GM19395 (cell line): ENCODE measurements around the gene WDR70.
"Not testable (repeated sequence)": the region's sequence is repeated elsewhere in the genome, so short reads cannot be mapped to it uniquely, and the experiment has no call there.

Experiments used
- ATAC-seq: cut with Tn5 transposase; IDR thresholded peaks from one replicate; pipeline ENCODE4 v1.9.1; 2021; ENCODE audit warnings: mild to moderate bottlenecking, moderate library complexity; ENCODE audit not compliant: unreplicated experiment

Gene WDR70

DNA sequence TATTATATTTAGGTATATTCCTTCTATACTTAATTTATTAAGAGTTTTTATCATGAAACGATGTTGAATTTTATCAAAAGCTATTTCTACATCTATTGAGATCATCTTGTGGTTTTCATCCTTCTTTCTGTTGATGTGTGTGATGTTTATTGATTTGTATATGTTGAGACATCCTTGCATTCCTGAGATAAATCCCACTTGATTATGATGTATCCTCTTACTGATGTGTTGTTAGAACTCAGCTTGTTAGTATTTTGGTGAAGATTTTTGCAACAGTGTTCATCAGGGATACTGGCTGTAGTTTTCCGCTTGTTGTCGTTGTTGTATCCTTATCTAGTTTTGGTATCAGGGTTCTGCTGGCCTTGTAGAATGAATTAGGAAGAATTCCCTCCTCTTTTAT lies 247.1 kb downstream of the WDR70 start:
- ATAC-seq = no peak

- ATAC-seq = no peak
Observed at GRCh38 chr5:37628876-37629275, 249.8 kb downstream of the WDR70 start.

DNA sequence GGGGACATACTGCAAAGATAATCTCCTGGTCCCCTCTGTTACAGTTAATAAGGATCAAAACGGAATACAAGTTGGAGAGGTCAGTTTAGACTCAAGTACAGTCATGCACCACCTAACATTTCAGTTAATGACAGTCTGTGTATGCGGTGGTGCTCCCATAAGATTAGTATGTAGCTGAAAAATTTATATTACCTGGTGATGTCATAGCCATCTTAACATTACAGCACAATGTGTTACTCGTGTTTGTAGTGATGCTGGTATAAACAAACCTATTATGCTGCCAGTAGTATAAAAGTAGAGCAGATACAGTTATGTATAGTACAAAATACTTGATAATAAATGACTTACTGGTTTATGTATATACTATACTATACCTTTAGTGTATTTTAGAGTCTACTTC lies 252.8 kb downstream of the WDR70 start:
- no peak for ATAC-seq

DNA sequence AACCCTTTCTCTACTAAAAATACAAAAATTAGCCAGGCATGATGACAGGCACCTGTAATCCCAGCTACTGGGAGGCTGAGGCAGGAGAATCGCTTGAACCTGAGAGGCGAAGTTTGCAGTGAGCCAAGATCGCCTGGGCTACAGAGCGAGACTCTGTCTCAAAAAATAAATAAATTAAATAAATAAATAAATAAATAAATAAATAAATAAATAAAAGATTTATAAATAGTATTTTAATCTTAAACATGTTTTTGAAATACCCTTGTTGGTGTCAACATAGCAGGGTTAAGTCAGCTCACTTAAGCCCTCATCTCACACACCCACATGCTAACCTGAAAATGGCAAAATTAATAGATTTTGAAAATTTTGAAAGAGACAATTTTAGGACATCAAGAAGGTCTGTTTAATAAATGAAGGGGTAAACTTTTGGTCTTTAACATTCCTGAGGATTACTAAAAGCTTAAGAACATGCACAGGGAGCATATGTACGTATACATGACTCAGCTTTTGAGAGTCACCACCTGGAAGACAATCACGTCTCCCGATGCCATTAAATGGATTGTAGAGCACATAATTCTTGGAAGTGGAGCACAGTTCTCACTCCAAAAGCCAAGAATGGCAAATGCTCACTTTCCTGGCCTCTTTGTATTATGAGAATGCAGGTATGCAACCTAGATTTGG lies 258.2 kb downstream of the WDR70 start:
- no peak for ATAC-seq

DNA sequence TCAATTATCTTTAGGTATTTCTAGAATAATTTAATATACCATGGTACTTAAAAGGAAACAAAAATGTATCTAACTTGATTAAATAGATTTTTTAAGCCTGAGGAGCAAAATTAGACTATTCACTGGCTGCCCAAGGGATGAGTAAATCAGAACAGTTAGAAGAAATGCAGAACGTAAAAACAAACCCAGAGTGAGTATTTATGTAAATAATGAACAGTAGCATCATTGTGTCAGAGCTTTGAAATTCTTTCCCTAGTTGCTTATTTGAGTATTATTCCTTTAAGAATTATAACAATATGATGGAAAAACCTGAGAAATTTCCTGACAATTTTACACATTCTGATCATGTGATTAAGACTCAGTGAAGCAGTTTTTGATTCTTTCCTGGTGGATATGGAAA lies 259.8 kb downstream of the WDR70 start:
- no peak for ATAC-seq

- no peak for ATAC-seq
Observed at GRCh38 chr5:37640088-37640487, 261.0 kb downstream of the WDR70 start.

DNA sequence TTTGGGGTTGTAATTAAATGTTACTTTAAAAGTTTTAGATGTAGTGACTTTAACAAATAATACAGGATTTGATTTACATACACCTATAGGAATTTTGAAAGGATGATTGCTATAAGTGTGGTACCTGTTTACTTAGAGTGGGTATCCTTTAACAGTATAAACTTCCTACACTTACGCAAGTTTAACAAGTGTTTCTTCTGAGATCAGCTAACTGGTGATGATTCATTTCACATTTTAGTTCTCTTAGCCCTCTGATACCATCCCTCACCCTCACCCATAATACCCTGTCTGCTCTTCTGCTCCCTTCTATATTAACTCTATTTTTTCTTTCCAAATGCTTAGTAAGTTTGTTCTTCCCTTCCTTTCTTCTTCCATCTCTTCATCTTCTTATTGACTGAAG lies 262.8 kb downstream of the WDR70 start:
- no peak for ATAC-seq

DNA sequence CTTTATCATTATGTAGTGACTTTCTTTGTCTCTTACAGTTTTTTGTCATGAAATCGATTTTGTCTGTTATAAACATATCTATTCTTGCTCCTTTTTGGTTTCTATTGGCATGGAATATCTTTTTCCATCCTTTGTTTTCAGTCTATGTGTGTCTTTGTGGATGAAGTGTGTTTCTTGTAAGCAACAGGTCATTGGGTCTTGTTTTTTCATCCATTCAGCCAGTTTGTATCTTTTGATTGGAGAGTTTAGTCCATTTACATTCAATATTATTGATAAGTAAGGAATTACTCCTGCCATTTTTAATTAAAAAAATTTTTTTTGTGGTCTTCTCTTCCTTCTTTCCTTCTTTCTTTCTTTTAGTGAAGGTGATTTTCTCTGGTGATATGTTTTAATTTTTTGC lies 266.6 kb downstream of the WDR70 start:
- no peak for ATAC-seq

GRCh38 chr5:37654566-37654965 lies 275.4 kb downstream of the WDR70 start:
- not testable (repeated sequence) for ATAC-seq

DNA sequence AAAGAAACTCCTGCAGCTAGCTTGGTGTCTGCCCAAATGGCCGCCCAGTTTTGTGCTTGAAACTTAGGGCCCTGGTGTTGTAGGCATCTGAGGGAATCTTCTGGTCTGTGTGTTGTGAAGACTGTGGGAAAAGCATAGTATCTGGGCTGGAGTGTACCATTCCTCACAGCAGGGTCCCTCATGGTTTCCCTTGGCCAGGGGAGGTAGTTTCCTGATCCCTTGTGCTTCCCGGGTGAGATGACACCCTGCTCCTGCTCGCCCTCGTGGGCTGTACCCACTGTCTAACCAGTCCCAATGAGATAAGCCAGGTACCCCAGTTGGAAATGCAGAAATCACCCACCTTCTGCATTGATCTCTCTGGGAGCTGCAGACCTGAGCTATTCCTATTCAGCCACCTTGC lies 277.9 kb downstream of the WDR70 start:
- ATAC-seq = no peak

GRCh38 chr5:37658440-37658839 lies 279.3 kb downstream of the WDR70 start:
- no peak for ATAC-seq

DNA sequence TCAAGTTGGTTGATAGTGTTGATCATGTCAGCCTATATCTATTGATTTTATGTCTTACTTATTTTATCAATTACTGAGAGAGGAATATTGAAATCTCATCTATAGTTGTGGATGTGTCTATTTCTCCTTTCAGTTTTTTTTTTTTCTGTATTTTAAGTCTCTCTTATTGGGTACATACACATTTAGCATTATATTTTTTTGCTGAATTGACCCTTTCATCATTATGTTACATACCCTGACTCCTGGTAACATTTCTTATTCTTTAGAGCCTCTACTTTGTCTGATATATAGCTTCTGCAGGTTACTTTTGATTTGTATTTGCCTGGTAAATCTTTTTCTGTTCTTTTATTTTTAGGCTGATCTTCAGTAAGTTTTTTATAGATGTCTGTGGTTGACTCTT lies 281.2 kb downstream of the WDR70 start:
- ATAC-seq = no peak

GRCh38 chr5:37661227-37661920 lies 282.3 kb downstream of the WDR70 start:
- ATAC-seq = no peak

- ATAC-seq = no peak
Observed at GRCh38 chr5:37661951-37662350, 282.8 kb downstream of the WDR70 start.

GRCh38 chr5:37662362-37662761 lies 283.2 kb downstream of the WDR70 start:
- no peak for ATAC-seq

- no peak for ATAC-seq
Observed at GRCh38 chr5:37662789-37663485, 283.8 kb downstream of the WDR70 start.

GRCh38 chr5:37663538-37663937 lies 284.4 kb downstream of the WDR70 start:
- ATAC-seq = no peak

- no peak for ATAC-seq
Observed at GRCh38 chr5:37664551-37664950, 285.4 kb downstream of the WDR70 start.

DNA sequence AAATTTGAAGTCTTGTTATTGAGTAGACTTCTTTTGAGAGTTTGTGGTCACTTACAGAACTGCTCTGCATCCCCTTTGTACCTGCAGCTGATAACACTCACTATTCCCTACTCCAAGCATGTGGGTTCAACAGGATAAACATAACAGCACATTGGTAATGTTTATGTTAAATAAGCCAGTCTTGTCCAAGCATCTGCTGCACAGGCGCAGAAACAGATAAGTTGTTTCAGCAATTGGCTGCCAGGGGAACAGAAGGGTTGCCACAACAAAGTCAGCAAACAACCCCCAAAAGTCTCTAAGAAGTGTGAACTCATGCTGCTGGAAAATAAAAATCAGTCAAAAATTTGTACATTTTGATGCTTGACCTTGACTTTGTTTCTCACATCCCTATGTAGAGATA lies 286.2 kb downstream of the WDR70 start:
- no peak for ATAC-seq

DNA sequence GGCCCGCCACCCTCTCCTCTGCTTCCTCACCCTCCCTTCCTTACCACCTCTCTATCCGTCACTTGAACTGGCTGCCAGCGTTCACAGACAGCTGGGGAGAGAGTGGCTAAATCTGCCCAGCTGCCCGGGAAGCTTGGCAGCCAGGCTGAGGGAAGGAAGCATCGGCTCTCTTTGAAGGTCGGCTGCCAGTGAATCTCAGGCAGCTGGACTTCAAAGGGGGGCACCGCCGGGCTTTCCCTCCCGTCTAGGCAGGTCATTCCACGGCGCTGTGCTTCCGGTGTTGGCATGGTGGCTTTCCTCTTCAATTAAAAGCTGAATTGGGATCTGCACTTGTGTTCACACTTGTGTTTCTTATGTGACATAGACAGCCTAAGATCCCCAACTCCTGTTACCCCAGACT lies 286.8 kb downstream of the WDR70 start:
- no peak for ATAC-seq

DNA sequence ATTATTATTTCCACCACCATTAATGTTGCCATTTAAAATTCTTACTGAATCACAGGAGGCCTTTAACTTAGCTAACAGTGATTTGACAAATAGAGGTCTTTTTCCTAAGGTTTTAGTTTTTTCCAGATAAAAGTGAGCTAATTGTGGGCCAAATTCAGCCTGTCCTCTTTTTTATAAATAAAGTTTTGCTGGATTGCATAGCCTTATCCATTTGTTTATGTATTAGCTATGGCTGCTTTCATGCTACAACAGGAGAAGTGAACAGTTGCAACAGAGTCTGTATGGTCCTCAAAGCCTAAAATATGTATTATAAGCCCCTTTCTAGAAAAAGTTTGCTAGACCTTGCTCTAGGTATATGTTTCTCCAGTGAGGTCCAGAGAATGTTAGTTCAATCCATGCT lies 288.3 kb downstream of the WDR70 start:
- no peak for ATAC-seq

GRCh38 chr5:37667846-37668245 lies 288.7 kb downstream of the WDR70 start:
- ATAC-seq = no peak
